Endothelial cell of hepatic sinusoid (primary cell): ENCODE data around the gene RABEP2.
"Not testable (repeated sequence)": the region's sequence is repeated elsewhere in the genome, so short reads cannot be mapped to it uniquely, and the experiment has no call there.

Experiments used
- in situ Hi-C: cut with HindIII; loops from 2 replicates; pipeline ENCODE4 v1.10.0; 2017; ENCODE audit warnings: low sequenced_read_pairs

The RABEP2 gene

GRCh38 chr16:28932339-28933141 lies 7.5 kb upstream of the RABEP2 start:
- in situ Hi-C loops = no loop called here

GRCh38 chr16:28931801-28932225 lies 6.8 kb upstream of the RABEP2 start, which contains the start of gene CD19:
Gene CD19 (plus strand): TSS chr16:28931971. CDS start chr16:28932001, 30 bp downstream.
- in situ Hi-C loops = no loop called here

GRCh38 chr16:28930652-28931051 lies 5.6 kb upstream of the RABEP2 start:
- in situ Hi-C loops = no loop called here

GRCh38 chr16:28930203-28930602 lies 5.2 kb upstream of the RABEP2 start:
- in situ Hi-C loops = no loop called here

GRCh38 chr16:28927815-28928214 lies 2.8 kb upstream of the RABEP2 start:
- in situ Hi-C loops = no loop called here

GRCh38 chr16:28926284-28926683 lies 1.2 kb upstream of the RABEP2 start:
- in situ Hi-C loops = not testable (repeated sequence)

GRCh38 chr16:28925386-28926228 lies 569 bp upstream of the RABEP2 start:
- in situ Hi-C loops = no loop called here

- in situ Hi-C loops = no loop called here
Measured at GRCh38 chr16:28924399-28924761, 658 bp downstream of the RABEP2 start.

GRCh38 chr16:28923652-28924398 lies 1.2 kb downstream of the RABEP2 start:
- in situ Hi-C loops = no loop called here

GRCh38 chr16:28923231-28923587 lies 1.8 kb downstream of the RABEP2 start:
- in situ Hi-C loops = no loop called here

- in situ Hi-C loops = no loop called here
Measured at GRCh38 chr16:28918698-28919097, 6.3 kb downstream of the RABEP2 start.

- in situ Hi-C loops = no loop called here
Measured at GRCh38 chr16:28917095-28917494, 7.9 kb downstream of the RABEP2 start.

- in situ Hi-C loops = no loop called here
Measured at GRCh38 chr16:28915181-28915580, 9.9 kb downstream of the RABEP2 start.

- in situ Hi-C loops = no loop called here
Measured at GRCh38 chr16:28913946-28914724, 10.9 kb downstream of the RABEP2 start.

- in situ Hi-C loops = no loop called here
Measured at GRCh38 chr16:28912558-28912957, 12.5 kb downstream of the RABEP2 start.

GRCh38 chr16:28910086-28911031 lies 14.7 kb downstream of the RABEP2 start:
- in situ Hi-C loops = no loop called here

GRCh38 chr16:28905800-28906372 lies 19.2 kb downstream of the RABEP2 start:
- in situ Hi-C loops = no loop called here

- in situ Hi-C loops = no loop called here
Measured at GRCh38 chr16:28905229-28905754, 19.7 kb downstream of the RABEP2 start.

- in situ Hi-C loops = no loop called here
Measured at GRCh38 chr16:28904828-28905227, 20.2 kb downstream of the RABEP2 start.
